HepG2 (cell line): Measurements from ENCODE around the gene OSBPL2. TPM values are rescaled to one million over a fixed set of nuclear protein-coding genes. Genes with fewer than 3 reads are reported as not detected.

Experiments
- GATA4 ChIP-seq: sonication (generic); IDR thresholded peaks from 2 replicates; pipeline ENCODE4 v1.6.1; 2016; ENCODE audit warnings: antibody characterized with exemption, low read depth, borderline replicate concordance
- MAF1 ChIP-seq: sonication (generic); formaldehyde crosslinking; IDR thresholded peaks from 2 replicates; pipeline ENCODE4 v1.5.0; 2020; ENCODE audit warnings: missing genetic modification reagents, borderline replicate concordance
- MBNL3 ChIP-seq: fragments of 250-450 bp; sonication (Bioruptor Pico); conservative IDR thresholded peaks from 2 replicates; pipeline ENCODE4 v1.8.0; 2022; ENCODE audit warnings: mild to moderate bottlenecking, inconsistent platforms
- MED1 ChIP-seq: sonication (generic); formaldehyde crosslinking; IDR thresholded peaks from 2 replicates; pipeline ENCODE4 v1.4.0; 2020; ENCODE audit warnings: missing genetic modification reagents
- MED8 ChIP-seq: sonication (generic); formaldehyde crosslinking; IDR thresholded peaks from 2 replicates; pipeline ENCODE4 v1.8.1; 2023; ENCODE audit warnings: mild to moderate bottlenecking, missing genetic modification reagents; ENCODE audit not compliant: insufficient replicate concordance
- MZF1 ChIP-seq: sonication (generic); formaldehyde crosslinking; IDR thresholded peaks from 2 replicates; pipeline ENCODE4 v1.8.1; 2023; ENCODE audit warnings: mild to moderate bottlenecking, missing genetic modification reagents, borderline replicate concordance
- NRL ChIP-seq: sonication (generic); formaldehyde crosslinking; IDR thresholded peaks from 2 replicates; pipeline ENCODE4 v1.5.0; 2020; ENCODE audit warnings: missing genetic modification reagents, mild to moderate bottlenecking, moderate library complexity, borderline replicate concordance
- PRPF4 ChIP-seq: fragments of 200-400 bp; formaldehyde crosslinking; IDR thresholded peaks from 2 replicates; pipeline ENCODE4 v1.6.1; 2016; ENCODE audit warnings: low read length, low read depth; ENCODE audit not compliant: poor library complexity, severe bottlenecking
- SALL2 ChIP-seq: sonication (generic); formaldehyde crosslinking; IDR thresholded peaks from 2 replicates; pipeline ENCODE4 v1.8.1; 2023; ENCODE audit warnings: mild to moderate bottlenecking, missing genetic modification reagents, inconsistent platforms
- SSRP1 ChIP-seq: IDR thresholded peaks from 2 replicates; pipeline ENCODE4 v1.6.1; 2016; ENCODE audit warnings: control low read depth
- TAF1 ChIP-seq: sonication (generic); formaldehyde crosslinking; IDR thresholded peaks from 2 replicates; pipeline ENCODE4 v1.4.0; 2020; ENCODE audit warnings: missing genetic modification reagents
- ZNF230 ChIP-seq: sonication (generic); formaldehyde crosslinking; IDR thresholded peaks from 2 replicates; pipeline ENCODE4 v1.4.0; 2020; ENCODE audit warnings: mild to moderate bottlenecking, missing genetic modification reagents
- ZNF260 ChIP-seq: sonication (generic); formaldehyde crosslinking; IDR thresholded peaks from 2 replicates; pipeline ENCODE4 v1.4.0; 2020; ENCODE audit warnings: missing genetic modification reagents, low read depth, mild to moderate bottlenecking, borderline replicate concordance
- polyA plus RNA-seq, 8 experiments: library from polyadenylated mRNA; depleted of rRNA in 3 of 8; stranded (reverse) in 7 of 8; unstranded in 1 of 8; fragments of >200 nt; fragmentation: Illumina TruSeq in 4 of 8; extraction: Trizol in 4 of 8; gene quantifications; 2 replicates each; pipeline versions ENCODE4 v1.2.1 to v1.2.3, GENCODE V29; 2011 to 2016; ENCODE audit warnings: low read depth in 4 of 8, missing spikeins in 1 of 8, mixed read lengths in 1 of 8; ENCODE audit not compliant: insufficient read depth in 1 of 8
- total RNA-seq, 5 experiments: library from RNA; depleted of rRNA; stranded (reverse); fragments of >200 nt; fragmentation: Illumina TruSeq; extraction: Trizol; gene quantifications; 2 replicates each; pipeline ENCODE4 v1.2.3, GENCODE V29; 2016; ENCODE audit warnings: low read depth in 1 of 5
- TF ChIP-seq, protein P1 (sequence below): IDR thresholded peaks from 2 replicates; pipeline ENCODE4 v1.6.1; 2016; ENCODE audit warnings: missing biosample characterization, missing genetic modification reagents, low read depth
- TF ChIP-seq, protein P2 (sequence below): sonication (generic); formaldehyde crosslinking; IDR thresholded peaks from 2 replicates; pipeline ENCODE4 v1.5.0; 2020; ENCODE audit warnings: mild to moderate bottlenecking, missing genetic modification reagents
- TF ChIP-seq, protein P3 (sequence below): IDR thresholded peaks from 2 replicates; pipeline ENCODE4 v1.6.1; 2016; ENCODE audit warnings: missing compliant biosample characterization, missing genetic modification reagents, borderline replicate concordance
- TF ChIP-seq, protein P4 (sequence below): sonication (generic); formaldehyde crosslinking; IDR thresholded peaks from 2 replicates; pipeline ENCODE4 v1.4.0; 2020; ENCODE audit warnings: mild to moderate bottlenecking, missing genetic modification reagents
- TF ChIP-seq, protein P5 (sequence below): sonication (generic); formaldehyde crosslinking; IDR thresholded peaks from 2 replicates; pipeline ENCODE4 v1.4.0; 2020; ENCODE audit warnings: mild to moderate bottlenecking, missing genetic modification reagents
- TF ChIP-seq, protein P6 (sequence below): sonication (generic); formaldehyde crosslinking; IDR thresholded peaks from 2 replicates; pipeline ENCODE4 v1.4.0; 2020; ENCODE audit warnings: mild to moderate bottlenecking, missing genetic modification reagents
- TF ChIP-seq, protein P7 (sequence below): sonication (generic); formaldehyde crosslinking; IDR thresholded peaks from 2 replicates; pipeline ENCODE4 v1.5.0; 2020; ENCODE audit warnings: missing genetic modification reagents
- TF ChIP-seq, protein P8 (sequence below): IDR thresholded peaks from 2 replicates; pipeline ENCODE4 v1.6.1; 2016; ENCODE audit warnings: missing compliant biosample characterization, missing genetic modification reagents, borderline replicate concordance

The OSBPL2 gene
- total and polyA plus RNA-seq, 2 of the 13 experiments (the other 11 are each of a cell fraction or from before 2014, with no cell fraction given) = 18.5 to 37.4 TPM

DNA sequence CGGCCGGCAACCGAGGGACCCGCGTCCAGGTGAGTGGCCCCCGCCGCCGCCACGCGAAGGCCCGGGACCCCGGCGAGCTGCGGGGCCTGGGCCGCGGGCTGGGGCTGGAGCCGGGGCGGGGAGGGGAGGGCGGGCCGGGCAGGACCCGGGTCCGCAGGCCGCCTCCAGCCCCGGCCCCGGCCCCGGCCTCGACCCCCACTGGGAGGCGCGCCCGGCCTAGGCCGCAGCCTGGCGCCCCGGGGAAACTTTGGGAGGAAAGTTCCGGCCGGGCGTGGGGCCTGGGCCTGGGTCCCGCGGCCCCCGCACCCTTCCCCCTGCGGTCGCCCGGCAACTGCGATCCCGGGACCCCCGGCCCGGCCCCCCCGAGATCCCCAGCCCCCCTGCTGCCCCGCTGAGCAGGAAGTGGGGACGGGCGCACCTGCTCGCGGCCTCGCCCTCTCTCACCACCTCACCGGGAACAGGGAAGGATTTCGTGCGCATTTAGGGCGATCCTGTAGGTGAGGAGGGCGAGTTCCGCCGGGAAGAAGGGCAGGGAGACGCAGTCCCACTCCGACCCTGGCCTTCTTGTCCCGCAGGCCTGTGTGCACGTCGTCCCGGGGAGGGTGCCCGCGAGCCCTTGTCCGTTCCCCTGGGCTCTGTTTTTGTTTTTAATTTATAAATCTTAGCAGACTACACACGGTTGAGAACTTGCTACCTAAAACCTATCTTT lies 402 bp downstream of the OSBPL2 start (continued):
- TF ChIP-seq, protein P1, sequence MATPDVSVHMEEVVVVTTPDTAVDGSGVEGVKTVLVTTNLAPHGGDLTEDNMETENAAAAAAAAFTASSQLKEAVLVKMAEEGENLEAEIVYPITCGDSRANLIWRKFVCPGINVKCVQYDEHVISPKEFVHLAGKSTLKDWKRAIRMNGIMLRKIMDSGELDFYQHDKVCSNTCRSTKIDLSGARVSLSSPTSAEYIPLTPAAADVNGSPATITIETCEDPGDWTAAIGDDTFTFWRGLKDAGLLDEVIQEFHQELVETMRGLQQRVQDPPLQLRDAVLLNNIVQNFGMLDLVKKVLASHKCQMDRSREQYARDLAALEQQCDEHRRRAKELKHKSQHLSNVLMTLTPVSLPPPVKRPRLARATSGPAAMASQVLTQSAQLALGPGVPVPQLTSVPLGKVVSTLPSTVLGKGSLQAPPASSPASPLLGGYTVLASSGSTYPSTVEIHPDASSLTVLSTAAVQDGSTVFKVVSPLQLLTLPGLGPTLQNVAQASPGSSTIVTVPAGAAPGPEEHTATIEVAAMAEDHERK (CRISPR knock-in tag) = no peak
- TF ChIP-seq MED1 (CRISPR knock-in tag) = no peak
- TF ChIP-seq SSRP1 = no peak
- no peak for TF ChIP-seq ZNF260
- TF ChIP-seq, protein P2, sequence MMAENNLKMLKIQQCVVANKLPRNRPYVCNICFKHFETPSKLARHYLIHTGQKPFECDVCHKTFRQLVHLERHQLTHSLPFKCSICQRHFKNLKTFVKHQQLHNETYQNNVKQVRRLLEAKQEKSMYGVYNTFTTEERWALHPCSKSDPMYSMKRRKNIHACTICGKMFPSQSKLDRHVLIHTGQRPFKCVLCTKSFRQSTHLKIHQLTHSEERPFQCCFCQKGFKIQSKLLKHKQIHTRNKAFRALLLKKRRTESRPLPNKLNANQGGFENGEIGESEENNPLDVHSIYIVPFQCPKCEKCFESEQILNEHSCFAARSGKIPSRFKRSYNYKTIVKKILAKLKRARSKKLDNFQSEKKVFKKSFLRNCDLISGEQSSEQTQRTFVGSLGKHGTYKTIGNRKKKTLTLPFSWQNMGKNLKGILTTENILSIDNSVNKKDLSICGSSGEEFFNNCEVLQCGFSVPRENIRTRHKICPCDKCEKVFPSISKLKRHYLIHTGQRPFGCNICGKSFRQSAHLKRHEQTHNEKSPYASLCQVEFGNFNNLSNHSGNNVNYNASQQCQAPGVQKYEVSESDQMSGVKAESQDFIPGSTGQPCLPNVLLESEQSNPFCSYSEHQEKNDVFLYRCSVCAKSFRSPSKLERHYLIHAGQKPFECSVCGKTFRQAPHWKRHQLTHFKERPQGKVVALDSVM (CRISPR knock-in tag) = no peak
- TF ChIP-seq, protein P3, sequence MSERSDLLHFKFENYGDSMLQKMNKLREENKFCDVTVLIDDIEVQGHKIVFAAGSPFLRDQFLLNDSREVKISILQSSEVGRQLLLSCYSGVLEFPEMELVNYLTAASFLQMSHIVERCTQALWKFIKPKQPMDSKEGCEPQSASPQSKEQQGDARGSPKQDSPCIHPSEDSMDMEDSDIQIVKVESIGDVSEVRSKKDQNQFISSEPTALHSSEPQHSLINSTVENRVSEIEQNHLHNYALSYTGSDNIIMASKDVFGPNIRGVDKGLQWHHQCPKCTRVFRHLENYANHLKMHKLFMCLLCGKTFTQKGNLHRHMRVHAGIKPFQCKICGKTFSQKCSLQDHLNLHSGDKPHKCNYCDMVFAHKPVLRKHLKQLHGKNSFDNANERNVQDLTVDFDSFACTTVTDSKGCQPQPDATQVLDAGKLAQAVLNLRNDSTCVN = no peak
- TF ChIP-seq NRL (CRISPR knock-in tag) = no peak
- TF ChIP-seq, protein P4, sequence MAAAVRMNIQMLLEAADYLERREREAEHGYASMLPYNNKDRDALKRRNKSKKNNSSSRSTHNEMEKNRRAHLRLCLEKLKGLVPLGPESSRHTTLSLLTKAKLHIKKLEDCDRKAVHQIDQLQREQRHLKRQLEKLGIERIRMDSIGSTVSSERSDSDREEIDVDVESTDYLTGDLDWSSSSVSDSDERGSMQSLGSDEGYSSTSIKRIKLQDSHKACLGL (CRISPR knock-in tag) = peak; percentile 65; the same call in 1 of the 2 replicates
- no peak for TF ChIP-seq GATA4
- 0 out of 2 replicates have a peak, but pooled peaks have one; percentile 16 for TF ChIP-seq MAF1 (CRISPR knock-in tag)
- TF ChIP-seq, protein P5, sequence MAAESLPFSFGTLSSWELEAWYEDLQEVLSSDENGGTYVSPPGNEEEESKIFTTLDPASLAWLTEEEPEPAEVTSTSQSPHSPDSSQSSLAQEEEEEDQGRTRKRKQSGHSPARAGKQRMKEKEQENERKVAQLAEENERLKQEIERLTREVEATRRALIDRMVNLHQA = no peak
- TF ChIP-seq ZNF230 = no peak
- TF ChIP-seq TAF1 = peak; percentile 15; the same call in 1 of the 2 replicates
- 0 out of 2 replicates have a peak, but pooled peaks have one; percentile 7 for TF ChIP-seq SALL2
- TF ChIP-seq, protein P6, sequence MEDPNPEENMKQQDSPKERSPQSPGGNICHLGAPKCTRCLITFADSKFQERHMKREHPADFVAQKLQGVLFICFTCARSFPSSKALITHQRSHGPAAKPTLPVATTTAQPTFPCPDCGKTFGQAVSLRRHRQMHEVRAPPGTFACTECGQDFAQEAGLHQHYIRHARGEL (CRISPR knock-in tag) = no peak
- TF ChIP-seq PRPF4 = no peak
- TF ChIP-seq, protein P7, sequence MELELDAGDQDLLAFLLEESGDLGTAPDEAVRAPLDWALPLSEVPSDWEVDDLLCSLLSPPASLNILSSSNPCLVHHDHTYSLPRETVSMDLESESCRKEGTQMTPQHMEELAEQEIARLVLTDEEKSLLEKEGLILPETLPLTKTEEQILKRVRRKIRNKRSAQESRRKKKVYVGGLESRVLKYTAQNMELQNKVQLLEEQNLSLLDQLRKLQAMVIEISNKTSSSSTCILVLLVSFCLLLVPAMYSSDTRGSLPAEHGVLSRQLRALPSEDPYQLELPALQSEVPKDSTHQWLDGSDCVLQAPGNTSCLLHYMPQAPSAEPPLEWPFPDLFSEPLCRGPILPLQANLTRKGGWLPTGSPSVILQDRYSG (CRISPR knock-in tag) = 0 out of 2 replicates have a peak, but pooled peaks have one; percentile 28
- TF ChIP-seq MBNL3 = no peak
- no peak for TF ChIP-seq MZF1 (CRISPR knock-in tag)
- TF ChIP-seq MED8 = no peak
- TF ChIP-seq, protein P8, sequence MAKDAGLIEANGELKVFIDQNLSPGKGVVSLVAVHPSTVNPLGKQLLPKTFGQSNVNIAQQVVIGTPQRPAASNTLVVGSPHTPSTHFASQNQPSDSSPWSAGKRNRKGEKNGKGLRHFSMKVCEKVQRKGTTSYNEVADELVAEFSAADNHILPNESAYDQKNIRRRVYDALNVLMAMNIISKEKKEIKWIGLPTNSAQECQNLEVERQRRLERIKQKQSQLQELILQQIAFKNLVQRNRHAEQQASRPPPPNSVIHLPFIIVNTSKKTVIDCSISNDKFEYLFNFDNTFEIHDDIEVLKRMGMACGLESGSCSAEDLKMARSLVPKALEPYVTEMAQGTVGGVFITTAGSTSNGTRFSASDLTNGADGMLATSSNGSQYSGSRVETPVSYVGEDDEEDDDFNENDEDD (CRISPR knock-in tag) = 0 out of 2 replicates have a peak, but pooled peaks have one; percentile 28
